GM19099 (cell line): ENCODE measurements around the gene TMEFF1.
A peak's percentile ranks its signal among the peaks of the same experiment; 100 is the strongest.

Source experiments
- POLR2A ChIP-seq: IDR thresholded peaks from 3 replicates; pipeline ENCODE4 v1.6.1; 2011; ENCODE audit warnings: low read depth; ENCODE audit not compliant: insufficient read length; ENCODE audit errors: extremely low read depth

Gene TMEFF1, protein sequence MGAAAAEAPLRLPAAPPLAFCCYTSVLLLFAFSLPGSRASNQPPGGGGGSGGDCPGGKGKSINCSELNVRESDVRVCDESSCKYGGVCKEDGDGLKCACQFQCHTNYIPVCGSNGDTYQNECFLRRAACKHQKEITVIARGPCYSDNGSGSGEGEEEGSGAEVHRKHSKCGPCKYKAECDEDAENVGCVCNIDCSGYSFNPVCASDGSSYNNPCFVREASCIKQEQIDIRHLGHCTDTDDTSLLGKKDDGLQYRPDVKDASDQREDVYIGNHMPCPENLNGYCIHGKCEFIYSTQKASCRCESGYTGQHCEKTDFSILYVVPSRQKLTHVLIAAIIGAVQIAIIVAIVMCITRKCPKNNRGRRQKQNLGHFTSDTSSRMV

DNA sequence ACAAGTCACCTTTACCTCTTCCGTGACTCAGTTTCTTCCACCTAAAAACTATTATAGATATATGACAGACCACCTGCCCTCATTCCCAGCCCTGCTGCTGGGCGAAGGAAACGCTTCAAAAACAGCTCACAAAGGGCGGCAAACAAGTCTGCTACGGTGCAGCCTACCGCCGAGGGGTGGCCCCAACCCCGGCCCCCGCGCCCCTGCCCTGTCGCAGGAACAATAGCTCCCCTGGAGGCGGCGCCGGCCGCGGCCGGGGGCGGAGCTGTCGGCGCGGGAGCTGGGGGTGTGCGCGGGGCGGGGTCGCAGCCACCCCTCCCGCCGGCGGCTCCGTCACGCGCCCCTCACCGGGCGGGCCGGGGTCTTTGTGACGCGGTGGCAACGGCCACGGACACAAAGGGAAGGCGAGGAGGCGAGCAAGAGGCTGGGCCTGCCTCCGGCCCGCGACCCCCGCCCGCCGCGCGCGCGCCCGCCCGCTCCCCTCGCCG, at the start of gene TMEFF1:
Gene TMEFF1 (plus strand): TSS at position 362 of the 488 bp plus-strand sequence. CDS start 396 bp downstream, outside the sequence.
- TF ChIP-seq POLR2A: no peak

DNA sequence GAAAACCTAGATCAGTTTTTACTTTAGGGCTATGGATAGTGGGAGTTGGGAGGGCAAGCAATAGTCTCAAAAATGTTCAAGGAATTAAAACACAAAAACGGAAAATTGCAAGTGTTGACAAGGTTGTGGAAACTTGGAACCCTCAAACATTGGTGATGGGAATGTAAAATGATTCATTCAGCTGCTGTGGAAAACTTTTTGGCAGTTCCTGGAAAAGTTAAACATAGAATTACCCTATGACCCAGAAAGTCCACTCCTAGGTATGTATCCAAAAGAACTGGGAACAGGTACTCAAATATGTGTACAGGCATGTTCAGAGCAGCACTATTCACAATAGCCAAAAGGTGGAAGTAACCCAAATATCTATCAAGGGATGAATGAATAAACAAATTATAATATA, 47.2 kb upstream of the TMEFF1 start:
- no peak for TF ChIP-seq POLR2A

DNA sequence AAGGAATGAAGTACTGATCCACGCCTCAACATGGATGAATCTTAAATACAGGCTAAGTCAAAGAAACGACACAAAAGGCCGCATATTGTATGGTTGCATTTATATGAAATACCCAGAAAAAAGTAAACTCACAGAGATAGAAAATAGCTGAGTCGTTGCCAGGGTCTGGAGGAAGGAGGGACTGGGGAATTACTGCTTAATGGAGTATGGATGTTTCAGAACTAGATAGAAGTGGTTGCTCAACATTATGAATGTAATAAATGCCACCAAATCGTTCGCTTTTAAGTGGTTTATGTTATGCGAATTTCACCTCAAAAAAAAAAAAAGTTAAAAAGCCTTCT, 46.8 kb upstream of the TMEFF1 start:
- TF ChIP-seq POLR2A: no peak

DNA sequence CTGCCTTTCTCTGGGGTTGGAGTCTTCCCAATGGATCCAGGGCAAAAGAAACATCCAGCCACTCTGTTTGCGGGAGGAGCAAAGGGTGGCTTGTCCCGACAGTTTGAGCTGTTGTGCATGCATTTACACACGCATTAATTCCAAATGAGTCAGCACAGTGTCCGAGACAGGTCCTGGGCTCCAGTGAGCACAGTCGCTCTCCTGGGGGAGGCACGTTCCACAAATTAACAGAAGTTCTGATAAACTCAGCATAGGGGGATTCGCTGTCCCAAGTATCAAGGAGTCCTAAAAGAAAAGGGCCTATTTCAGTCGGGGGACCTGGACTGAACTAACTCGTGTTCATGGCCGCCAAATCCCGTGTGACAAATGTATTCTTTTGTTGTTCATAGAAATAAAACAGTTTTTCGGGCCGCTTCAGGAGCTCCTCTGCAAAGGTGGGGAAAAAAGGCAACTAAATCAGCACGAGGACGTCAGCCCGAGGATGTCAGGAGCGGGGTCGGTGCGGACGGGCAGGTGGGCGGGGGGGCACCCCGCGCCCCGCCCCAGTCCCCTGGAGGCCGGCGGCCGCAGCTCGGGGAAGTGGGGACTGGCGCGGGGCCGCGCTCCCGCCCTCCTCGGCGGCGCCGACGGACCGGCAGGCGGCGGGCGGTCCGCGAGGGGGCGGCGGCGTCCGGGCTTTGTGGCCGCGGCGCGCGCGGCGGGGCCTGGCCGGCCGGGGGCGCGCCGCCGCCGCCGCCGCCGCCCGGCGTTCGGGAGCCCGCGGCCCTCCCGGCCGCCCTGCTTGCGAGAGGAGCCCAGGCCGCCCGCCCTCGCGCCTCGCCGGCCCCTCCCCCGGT, 46.2 kb upstream of the TMEFF1 start, which contains the start of gene MSANTD3:
Gene MSANTD3 (plus strand): TSS at position 614 of the 836 bp plus-strand sequence. CDS start 14,796 bp downstream, outside the sequence.
- peak; percentile 42 for TF ChIP-seq POLR2A

DNA sequence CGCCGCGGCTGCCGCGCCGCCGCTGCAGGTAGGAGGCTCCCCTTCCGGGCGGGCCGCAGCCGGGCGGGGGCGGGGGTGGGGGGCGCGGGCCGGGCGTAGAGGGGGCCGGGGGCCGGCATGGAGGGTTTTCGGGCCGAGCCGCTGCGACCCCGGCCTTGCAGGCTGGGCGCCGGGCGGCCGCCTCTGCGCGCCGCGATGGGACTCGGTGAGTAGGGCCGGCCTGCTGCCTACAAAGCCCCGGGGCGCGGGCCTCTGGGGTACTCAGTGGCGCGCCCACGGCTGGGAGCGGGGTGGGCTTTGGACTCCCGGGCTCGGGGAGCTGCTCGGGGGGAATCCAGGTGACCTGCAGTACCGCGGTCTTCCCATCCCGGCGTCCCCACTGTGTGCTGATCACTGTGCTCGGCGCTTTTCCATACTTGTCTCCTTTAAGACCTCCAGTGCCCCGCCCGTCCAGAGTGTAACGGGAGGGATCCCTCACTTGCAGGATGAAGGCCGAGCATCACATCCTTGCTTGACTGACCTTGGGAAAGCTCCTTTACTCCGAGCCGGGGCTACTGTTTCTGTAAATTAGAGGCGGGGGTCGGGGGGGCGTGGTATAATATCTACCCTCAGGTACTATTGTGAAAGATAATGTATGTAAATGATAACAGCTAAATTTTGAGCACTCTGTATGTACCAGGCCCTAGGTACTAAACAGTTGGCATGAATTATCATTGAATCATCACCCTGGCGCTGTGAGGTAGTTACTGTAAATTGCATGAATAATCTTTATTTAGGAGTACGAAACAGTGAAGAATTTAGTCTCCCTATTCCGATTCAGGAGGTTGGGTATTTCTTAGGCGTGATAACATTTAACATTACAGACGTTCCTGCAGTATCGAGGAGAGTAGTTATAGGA, 45.3 kb upstream of the TMEFF1 start:
- TF ChIP-seq POLR2A: no peak

DNA sequence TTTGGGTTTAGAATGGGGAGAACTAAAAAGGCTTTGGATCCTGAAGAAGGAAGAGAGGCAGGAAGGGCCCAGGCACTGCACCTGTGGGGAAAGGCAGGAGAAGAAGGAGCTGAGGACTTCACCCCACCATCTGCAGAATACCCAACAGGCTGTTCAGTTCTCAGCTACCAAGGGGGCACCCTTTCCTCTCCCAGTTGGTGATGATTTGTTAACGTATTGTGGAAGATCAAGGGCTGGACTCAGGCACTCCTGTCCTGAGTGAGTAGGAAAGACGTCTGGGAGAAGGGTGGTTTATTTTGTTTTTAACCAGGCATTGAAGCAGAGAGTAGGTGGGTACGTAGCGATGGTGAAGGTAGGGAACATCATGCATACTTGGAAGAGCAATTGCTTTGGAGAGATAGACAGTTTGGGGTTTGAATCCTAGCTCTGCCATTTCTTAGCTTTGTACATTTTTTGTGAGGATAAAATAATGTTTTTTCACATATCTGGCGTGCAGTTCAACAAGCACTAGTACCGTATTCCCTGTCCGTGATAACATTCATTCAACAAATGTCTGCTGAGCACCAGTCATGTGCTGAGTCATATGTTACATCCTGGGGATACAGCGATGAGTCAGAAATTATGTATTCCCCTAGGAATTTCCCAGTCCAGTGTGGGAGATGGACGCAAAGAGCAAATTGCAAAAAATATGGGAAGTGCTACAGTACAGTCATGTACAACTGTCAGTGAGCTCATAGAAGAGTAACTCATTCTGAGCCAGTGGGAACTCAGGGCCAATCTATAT, 43.9 kb upstream of the TMEFF1 start:
- TF ChIP-seq POLR2A: no peak

DNA sequence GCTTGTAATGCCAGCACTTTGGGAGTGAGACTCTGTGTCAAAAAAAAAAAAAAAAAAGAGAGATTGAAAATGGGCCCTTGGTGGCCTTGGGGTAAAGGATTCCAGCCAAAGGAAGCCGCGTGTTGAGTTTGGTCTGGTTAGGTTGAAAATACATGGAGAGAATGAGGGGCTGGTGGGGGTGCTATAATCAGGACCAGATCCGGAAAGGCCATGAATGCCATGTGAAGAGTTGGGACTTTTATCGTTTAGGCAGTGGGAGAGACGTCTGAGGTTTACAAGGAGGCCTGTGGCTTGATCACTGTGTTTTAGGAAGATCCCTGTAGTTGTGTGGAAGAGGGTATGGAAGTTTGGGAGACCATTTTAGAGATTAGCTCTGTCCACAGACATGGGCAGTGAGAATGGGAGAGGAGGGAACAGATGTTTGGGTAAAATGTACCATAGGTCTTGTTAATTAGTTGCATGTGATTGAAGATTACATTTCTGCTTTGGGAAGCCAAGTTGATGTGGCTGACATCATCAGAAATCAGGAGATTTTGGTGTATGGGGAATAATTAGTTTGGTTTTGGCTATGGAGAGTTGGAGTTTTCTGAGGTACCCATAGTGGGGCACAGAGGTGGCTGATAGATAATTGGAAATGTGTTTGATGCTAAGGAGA, 42.5 kb upstream of the TMEFF1 start:
- TF ChIP-seq POLR2A: no peak

DNA sequence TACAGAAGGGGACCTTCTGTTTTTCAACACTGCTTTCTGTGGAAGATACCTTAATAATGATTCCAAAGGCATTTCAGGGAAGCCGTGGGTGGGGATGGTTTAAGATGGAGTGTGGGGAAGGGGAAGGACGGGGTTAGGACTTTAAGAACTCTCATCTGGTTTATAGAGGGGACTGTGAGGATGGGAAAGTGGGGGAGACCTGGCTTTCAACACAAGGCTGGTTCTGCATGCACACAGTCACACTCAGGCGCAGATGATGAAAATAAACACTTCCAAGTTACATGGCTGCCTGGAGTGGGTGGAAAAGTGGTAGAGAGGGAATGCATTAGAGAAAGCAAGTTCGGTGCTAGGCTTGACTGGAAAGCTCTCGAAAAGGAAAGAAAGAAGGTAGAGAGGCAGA, 41.1 kb upstream of the TMEFF1 start:
- TF ChIP-seq POLR2A: no peak

DNA sequence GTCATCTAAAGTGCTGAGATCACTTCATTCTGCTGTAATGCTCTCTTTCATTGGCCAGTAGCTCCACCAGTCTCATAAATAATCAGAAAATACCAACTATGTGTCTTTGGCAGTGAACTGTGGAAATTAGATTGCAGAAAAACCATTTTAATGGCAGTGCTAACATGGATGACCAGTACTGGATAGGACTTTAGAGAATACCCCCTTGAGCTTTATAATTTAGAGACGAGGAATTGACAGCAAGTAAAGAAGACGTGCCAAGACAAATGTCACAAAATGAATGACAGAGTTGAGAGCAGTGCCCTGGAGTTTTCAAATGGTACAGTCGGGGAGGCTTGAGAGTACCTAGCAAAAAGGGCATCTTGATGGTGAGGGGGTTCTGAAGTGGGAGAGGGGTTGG, 40.2 kb upstream of the TMEFF1 start:
- no peak for TF ChIP-seq POLR2A

DNA sequence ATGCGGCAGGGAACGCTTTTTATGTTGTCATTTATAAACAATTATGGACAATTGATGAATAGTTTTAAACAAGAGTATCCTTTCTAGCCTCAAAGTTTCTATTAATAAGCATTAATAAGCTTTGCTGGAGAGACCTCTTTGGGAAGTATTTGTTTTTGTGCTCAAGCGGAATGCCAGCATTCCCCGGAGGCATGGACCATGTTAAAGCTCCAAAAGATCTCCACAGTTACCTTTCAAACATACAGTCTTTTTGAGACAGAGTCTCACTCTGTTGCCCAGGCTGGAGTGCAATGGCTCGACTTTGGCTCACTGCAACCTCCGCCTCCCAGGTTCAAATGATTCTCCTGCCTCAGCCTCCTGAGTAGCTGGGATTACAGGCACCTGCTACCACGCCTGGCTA, 36.4 kb upstream of the TMEFF1 start:
- no peak for TF ChIP-seq POLR2A

DNA sequence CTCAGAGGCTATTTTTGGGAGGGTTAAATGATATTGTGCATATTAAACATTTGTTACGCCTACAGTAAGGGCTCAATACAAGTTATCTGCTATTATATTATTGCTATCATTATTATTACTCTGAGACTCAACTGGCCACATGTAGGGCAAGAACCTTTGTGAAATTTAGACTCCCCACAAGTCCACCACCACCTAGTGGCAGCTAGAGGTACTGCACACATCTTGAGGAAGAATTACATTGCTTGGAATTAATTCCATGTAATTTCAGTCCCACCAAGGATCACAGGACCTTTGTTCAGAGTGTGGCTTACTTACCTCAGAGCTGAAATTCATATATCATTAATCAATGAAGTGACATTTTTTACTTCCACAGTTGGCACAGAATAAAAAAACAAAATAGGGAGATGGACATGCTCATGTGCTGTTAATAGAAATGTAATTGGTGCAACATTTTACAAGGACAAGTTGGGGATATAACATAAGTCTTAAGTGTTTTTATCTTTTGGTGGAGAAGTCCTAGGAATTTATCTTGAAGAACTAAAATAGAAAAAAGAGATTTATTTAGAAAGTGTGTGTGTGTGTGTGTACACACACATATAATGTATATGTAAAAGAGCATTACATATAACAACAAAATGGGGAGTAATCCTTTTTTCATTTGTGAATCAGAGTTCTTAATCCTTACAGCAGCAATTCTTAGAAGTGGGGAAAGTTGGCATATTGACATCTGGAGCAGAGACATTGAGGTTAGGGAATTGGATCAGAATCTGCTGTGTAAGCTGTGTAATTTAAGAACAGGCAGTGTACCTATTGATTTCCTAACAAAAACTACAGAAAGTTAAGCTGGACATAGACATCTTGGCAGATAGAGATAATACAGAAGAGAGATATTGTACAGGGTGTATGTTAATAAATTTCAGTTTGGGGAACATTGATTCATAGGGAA, 34.8 kb upstream of the TMEFF1 start:
- TF ChIP-seq POLR2A: no peak

DNA sequence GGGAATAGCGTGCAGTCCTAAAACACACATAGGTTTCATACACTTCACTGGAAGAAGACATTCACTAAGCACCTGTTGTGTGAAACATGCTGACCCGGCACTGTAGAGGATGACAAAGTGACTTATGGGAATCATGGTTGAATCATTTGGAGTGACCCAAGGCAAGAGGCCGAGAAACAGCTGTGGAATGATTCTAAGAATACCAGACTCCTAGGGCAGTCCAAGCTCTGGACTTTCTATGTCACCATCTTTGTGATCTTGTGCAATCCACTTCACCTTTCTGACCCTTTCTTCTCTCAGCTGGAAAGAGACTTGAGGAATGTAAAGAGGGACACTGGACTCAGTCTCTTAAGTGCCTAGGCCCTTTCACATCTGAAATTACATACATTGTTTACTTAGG, 32.9 kb upstream of the TMEFF1 start:
- no peak for TF ChIP-seq POLR2A
